H9 (cell line): ENCODE data around the gene THSD4. TPM values are rescaled to one million over a fixed set of nuclear protein-coding genes. Genes with fewer than 3 reads are reported as not detected.

Source experiments
- DNase-seq: peaks from one replicate; pipeline ENCODE4 v3.0.0-alpha.2; 2017
- H2AFZ ChIP-seq: one replicate; pipeline ENCODE4 v1.6.1; 2013; ENCODE audit warnings: mild to moderate bottlenecking, low read length, control low read depth, moderate library complexity
- H2AK5ac ChIP-seq: 2 replicates; pipeline ENCODE4 v1.6.1; 2013; ENCODE audit warnings: low read length, control low read depth, mixed read lengths; ENCODE audit not compliant: insufficient read length
- H2BK120ac ChIP-seq: one replicate; pipeline ENCODE4 v1.6.1; 2013; ENCODE audit warnings: low read depth, mild to moderate bottlenecking, low read length, control low read depth, inconsistent platforms; ENCODE audit not compliant: poor library complexity, severe bottlenecking
- H2BK12ac ChIP-seq: 2 replicates; pipeline ENCODE4 v1.6.1; 2013; ENCODE audit warnings: low read length, control low read depth, mixed read lengths, low read depth; ENCODE audit not compliant: insufficient read length
- H2BK15ac ChIP-seq: 2 replicates; pipeline ENCODE4 v1.6.1; 2013; ENCODE audit warnings: low read depth, low read length, control low read depth
- H2BK20ac ChIP-seq: one replicate; pipeline ENCODE4 v1.6.1; 2013; ENCODE audit warnings: low read depth, mild to moderate bottlenecking, low read length, control low read depth, inconsistent platforms; ENCODE audit not compliant: poor library complexity, severe bottlenecking
- H2BK5ac ChIP-seq: 2 replicates; pipeline ENCODE4 v1.6.1; 2013; ENCODE audit warnings: low read length, control low read depth, mixed read lengths; ENCODE audit not compliant: insufficient read length
- H3K14ac ChIP-seq: 2 replicates; pipeline ENCODE4 v1.6.1; 2013; ENCODE audit warnings: low read length, control low read depth; ENCODE audit not compliant: insufficient read depth
- H3K18ac ChIP-seq: 2 replicates; pipeline ENCODE4 v1.6.1; 2013; ENCODE audit warnings: low read depth, mild to moderate bottlenecking, mixed read lengths, low read length, control low read depth; ENCODE audit not compliant: insufficient read length
- H3K23ac ChIP-seq: 2 replicates; pipeline ENCODE4 v1.6.1; 2013; ENCODE audit warnings: low read length, control low read depth, mixed read lengths, low read depth; ENCODE audit not compliant: insufficient read length
- H3K23me2 ChIP-seq: 2 replicates; pipeline ENCODE4 v1.6.1; 2013; ENCODE audit warnings: low read depth, mild to moderate bottlenecking, mixed read lengths, low read length, control low read depth; ENCODE audit not compliant: insufficient read length, poor library complexity, severe bottlenecking
- H3K27ac ChIP-seq: 2 replicates; pipeline ENCODE4 v1.5.1; 2013; ENCODE audit warnings: low read length, control low read depth, mixed read lengths, low read depth; ENCODE audit not compliant: insufficient read length
- H3K27me3 ChIP-seq: 2 replicates; pipeline ENCODE4 v1.6.1; 2013; ENCODE audit warnings: low read length, control low read depth, inconsistent platforms; ENCODE audit not compliant: insufficient read depth
- H3K4ac ChIP-seq: 2 replicates; pipeline ENCODE4 v1.6.1; 2013; ENCODE audit warnings: low read depth, mild to moderate bottlenecking, control low read depth, inconsistent platforms, low read length, moderate library complexity
- H3K4me1 ChIP-seq: 2 replicates; pipeline ENCODE4 v1.6.1; 2013; ENCODE audit warnings: low read length, control low read depth, inconsistent platforms; ENCODE audit not compliant: insufficient read depth
- H3K4me2 ChIP-seq: 2 replicates; pipeline ENCODE4 v1.6.1; 2013; ENCODE audit warnings: low read length, control low read depth, mixed read lengths; ENCODE audit not compliant: insufficient read length, insufficient read depth
- H3K56ac ChIP-seq: 2 replicates; pipeline ENCODE4 v1.6.1; 2013; ENCODE audit warnings: low read depth, mild to moderate bottlenecking, mixed read lengths, low read length, control low read depth; ENCODE audit not compliant: insufficient read length
- H3K79me1 ChIP-seq: 2 replicates; pipeline ENCODE4 v1.6.1; 2013; ENCODE audit warnings: low read depth, mild to moderate bottlenecking, moderate library complexity, low read length, control low read depth, inconsistent platforms; ENCODE audit not compliant: insufficient read depth, poor library complexity, severe bottlenecking
- H3K79me2 ChIP-seq: 2 replicates; pipeline ENCODE4 v1.6.1; 2013; ENCODE audit warnings: low read length, control low read depth, inconsistent platforms; ENCODE audit not compliant: insufficient read depth
- H3K9ac ChIP-seq: 2 replicates; pipeline ENCODE4 v1.6.1; 2013; ENCODE audit warnings: low read length, control low read depth, mixed read lengths; ENCODE audit not compliant: insufficient read length; ENCODE audit errors: extremely low read depth
- H3K9me3 ChIP-seq: one replicate; pipeline ENCODE4 v1.6.1; 2013; ENCODE audit warnings: low read depth, low read length, inconsistent platforms; ENCODE audit not compliant: control insufficient read depth
- H3T11ph ChIP-seq: one replicate; pipeline ENCODE4 v1.6.1; 2013; ENCODE audit warnings: mild to moderate bottlenecking, low read length, control low read depth, inconsistent platforms
- H4K20me1 ChIP-seq: one replicate; pipeline ENCODE4 v1.6.1; 2013; ENCODE audit not compliant: control insufficient read depth, insufficient read length, insufficient read depth
- H4K5ac ChIP-seq: 2 replicates; pipeline ENCODE4 v1.6.1; 2013; ENCODE audit warnings: low read depth, mild to moderate bottlenecking, mixed read lengths, low read length, control low read depth; ENCODE audit not compliant: insufficient read length
- H4K8ac ChIP-seq: replicated peaks from 2 replicates; pipeline ENCODE4 v1.6.1; 2013; ENCODE audit warnings: low read length, control low read depth, mixed read lengths, low read depth; ENCODE audit not compliant: insufficient read length
- H4K91ac ChIP-seq: 2 replicates; pipeline ENCODE4 v1.6.1; 2013; ENCODE audit warnings: low read depth, mild to moderate bottlenecking, moderate library complexity, mixed read lengths, low read length, control low read depth; ENCODE audit not compliant: insufficient read length
- H3K27ac Mint-ChIP-seq, 3 experiments: 2 replicates in 2 of 3; 3 replicates in 1 of 3; pipeline ENCODE4 v1.8.0; 2020 to 2021; ENCODE audit warnings: mixed read lengths in 3 of 3, mild to moderate bottlenecking in 1 of 3, moderate library complexity in 1 of 3
- H3K27me3 Mint-ChIP-seq: 2 replicates; pipeline ENCODE4 v1.8.0; 2021; ENCODE audit warnings: low read depth, mild to moderate bottlenecking, moderate library complexity, mixed read lengths
- H3K36me3 Mint-ChIP-seq, 3 experiments: 2 replicates in 2 of 3; 3 replicates in 1 of 3; pipeline ENCODE4 v1.8.0; 2020 to 2021; ENCODE audit warnings: low read depth in 3 of 3, mixed read lengths in 3 of 3; ENCODE audit not compliant: insufficient read depth in 1 of 3
- H3K4me1 Mint-ChIP-seq, 2 experiments: 2 replicates each; pipeline ENCODE4 v1.8.0; 2020; ENCODE audit warnings: mixed read lengths in 2 of 2
- H3K4me3 Mint-ChIP-seq, 2 experiments: 2 replicates in 1 of 2; 3 replicates in 1 of 2; pipeline ENCODE4 v1.8.0; 2020 to 2021; ENCODE audit warnings: mild to moderate bottlenecking in 2 of 2, mixed read lengths in 2 of 2, moderate library complexity in 1 of 2
- H3K9me3 Mint-ChIP-seq, 2 experiments: 2 replicates in 1 of 2; 3 replicates in 1 of 2; pipeline ENCODE4 v1.8.0; 2020; ENCODE audit warnings: mild to moderate bottlenecking in 2 of 2, mixed read lengths in 2 of 2, moderate library complexity in 1 of 2
- CTCF ChIP-seq: fragments of 200-600 bp; sonication (generic); conservative IDR thresholded peaks from 3 replicates; pipeline ENCODE4 v1.8.0; 2021; ENCODE audit warnings: antibody characterized with exemption, mild to moderate bottlenecking
- WGBS: extraction: QIAGEN DNeasy Blood & Tissue Kit; methylation state at CpG from one replicate; pipeline ENCODE4 v1.1.7; 2013; ENCODE audit warnings: missing lambda C conversion rate, low lambda C conversion rate, mixed read lengths; ENCODE audit not compliant: insufficient read length; ENCODE audit errors: extremely low coverage; 5-methylcytosine and 5-hydroxymethylcytosine counted together
- total RNA-seq: library from RNA; stranded (reverse); gene quantifications from 2 replicates; pipeline ENCODE4 v1.2.1, GENCODE V29; 2021

THSD4 gene
- total RNA-seq, 1 experiment from 2014 or later: 5.5 TPM

DNA sequence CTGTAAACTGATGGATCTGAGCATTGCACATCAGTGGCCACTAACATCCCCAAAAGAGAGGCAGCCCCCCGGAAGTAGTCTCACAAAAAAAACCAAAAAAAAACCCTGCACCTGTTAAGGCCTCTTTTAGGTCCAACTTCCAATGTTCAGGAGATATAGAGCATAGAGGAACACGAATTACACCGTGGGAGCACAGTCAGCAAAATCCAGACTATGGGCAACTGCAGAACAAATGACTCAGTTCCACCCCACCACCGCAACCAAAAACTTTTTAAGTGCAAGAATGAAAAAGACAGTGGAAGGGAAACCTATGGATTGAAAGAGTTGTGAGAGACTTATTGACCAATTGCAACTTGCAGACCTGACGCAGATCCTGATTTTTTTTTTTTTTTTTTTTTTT lies 652.9 kb downstream of the THSD4 start:
- Histone ChIP-seq H3K9me3 (no peaks in the 10 kb centered on the region), H3K27ac (no peak overlapping the region), H3T11ph (no peak overlapping the region), H4K91ac (no peak overlapping the region), H4K20me1 (no peaks in the 10 kb centered on the region), H3K79me2 (no peaks in the 10 kb centered on the region), H3K79me1 (no peaks in the 10 kb centered on the region), H3K23me2 (no peaks in the 10 kb centered on the region), H2BK120ac (no peak overlapping the region), H4K8ac (no peak overlapping the region), H4K5ac (no peak overlapping the region), H3K4me2 (no peak overlapping the region), H3K56ac (no peak overlapping the region), H3K23ac (no peak overlapping the region), H3K4ac (no peak overlapping the region), H2BK15ac (no peak overlapping the region), H2AK5ac (no peak overlapping the region), H2BK12ac (no peak overlapping the region), H3K14ac (no peak overlapping the region), H3K4me1 (no peaks in the 10 kb centered on the region), H3K18ac (no peak overlapping the region), H2BK5ac (no peak overlapping the region), H2AFZ (no peak overlapping the region), H3K9ac (no peak overlapping the region), H2BK20ac (no peak overlapping the region), H3K27me3 (no peaks in the 10 kb centered on the region)
- H3K36me3 Mint-ChIP-seq: peaks cover 4 to 11% (median 7%) of the 10 kb centered on the region in 3 experiments
- H3K4me3 Mint-ChIP-seq: no peak overlapping the region
- DNase-seq: no peak
- H3K27ac Mint-ChIP-seq: no peak overlapping the region
- no peaks in the 10 kb centered on the region for H3K4me1 Mint-ChIP-seq
- peaks cover 7 to 8% of the 10 kb centered on the region in 2 experiments for H3K9me3 Mint-ChIP-seq
- TF ChIP-seq CTCF: no peak
- H3K27me3 Mint-ChIP-seq: no peaks in the 10 kb centered on the region
- no CpG with 5 or more reads among the region's 5 CpGs for WGBS
